Stimulated activated CD8-positive, alpha-beta memory T cell treated with anti-CD3 and anti-CD28 coated beads, Interleukin-7, amount 100 ng/mL, for 4 hours (primary cell): Measurements from ENCODE around the gene YTHDF1.
"Not testable (repeated sequence)": the region's sequence is repeated elsewhere in the genome, so short reads cannot be mapped to it uniquely, and the experiment has no call there.

Experiments
- DNase-seq, 2 donors: peaks; one replicate each; pipeline ENCODE4 v3.0.0-alpha.2; 2020; ENCODE audit warnings: low read depth in 2 of 2

Gene YTHDF1

DNA sequence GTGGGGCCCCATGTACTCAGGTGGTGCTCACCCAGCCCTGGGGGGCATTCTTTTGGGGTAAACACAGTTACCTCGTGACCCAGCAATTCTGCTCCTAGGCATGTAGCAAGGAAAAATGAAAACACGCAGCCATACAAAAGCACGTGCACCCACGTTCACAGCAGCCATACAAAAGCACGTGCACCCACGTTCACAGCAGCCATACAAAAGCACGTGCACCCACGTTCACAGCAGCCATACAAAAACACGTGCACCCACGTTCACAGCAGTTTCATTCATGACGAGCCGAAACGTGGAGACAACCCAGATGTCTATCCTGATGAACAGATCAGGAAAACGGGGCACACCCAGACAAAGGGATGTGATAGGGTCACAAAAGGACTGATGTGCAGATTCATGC, 57.1 kb downstream of the YTHDF1 start:
- no peak for DNase-seq

DNA sequence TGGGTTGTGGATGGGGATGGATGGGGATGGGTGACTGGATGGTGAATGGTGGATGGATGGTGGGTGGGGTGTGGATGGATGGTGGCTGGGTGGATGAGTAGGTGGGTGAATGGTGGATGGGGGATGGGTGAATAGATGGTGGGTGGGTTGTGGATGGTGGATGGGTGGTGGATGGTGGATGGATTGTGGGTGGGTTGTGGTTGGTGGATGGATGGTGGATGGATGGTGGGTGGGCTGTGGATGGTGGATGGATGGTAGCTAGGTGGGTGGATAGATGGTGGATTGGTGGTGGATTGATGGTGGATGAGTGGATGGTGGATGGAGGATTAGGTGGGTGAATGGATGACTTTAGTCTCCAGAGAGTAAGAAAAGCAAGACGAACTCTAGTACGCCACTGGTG, 57.6 kb downstream of the YTHDF1 start:
- no peak for DNase-seq

DNA sequence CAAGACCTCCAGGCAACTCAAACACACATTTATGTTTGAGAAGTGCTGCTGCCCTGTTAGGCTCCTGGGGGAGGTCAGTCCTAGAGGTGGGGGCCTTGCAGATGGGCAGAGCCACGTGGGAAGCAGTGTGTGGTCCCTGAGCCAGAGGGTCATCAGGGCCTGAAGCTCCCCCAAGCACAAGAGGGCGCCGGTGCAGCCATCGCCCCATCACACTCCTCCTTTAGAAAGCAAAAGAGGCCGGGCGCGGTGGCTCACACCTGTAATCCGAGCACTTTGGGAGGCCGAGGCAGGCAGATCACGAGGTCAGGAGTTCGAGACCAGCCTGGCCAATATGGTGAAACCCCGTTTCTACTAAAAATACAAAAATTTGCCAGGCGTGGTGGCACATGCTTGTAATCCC, 58.5 kb downstream of the YTHDF1 start:
- DNase-seq = not testable (repeated sequence)

DNA sequence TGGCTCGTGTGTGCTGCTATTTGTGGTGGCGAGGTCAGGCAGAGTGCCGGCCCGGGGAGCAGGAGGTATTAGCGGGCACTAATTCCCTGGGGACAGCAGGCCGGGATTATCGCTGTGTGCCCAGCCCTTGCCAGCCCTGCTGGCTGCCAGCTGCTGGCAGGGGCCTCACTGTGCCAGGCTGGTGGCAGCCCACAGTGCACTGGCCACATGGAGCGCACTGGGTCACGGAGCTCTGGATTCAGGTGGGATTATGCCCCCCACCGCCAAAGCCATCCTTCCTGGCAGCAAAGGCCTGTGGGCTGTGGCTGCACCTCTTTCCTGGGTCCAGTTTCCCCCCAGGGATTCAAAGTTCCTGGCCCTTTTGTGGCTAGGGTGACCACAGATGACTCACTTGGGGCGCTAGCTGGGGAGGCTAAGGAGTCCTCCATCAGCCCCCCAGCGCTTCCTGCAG, 59.7 kb downstream of the YTHDF1 start:
- DNase-seq = no peak

DNA sequence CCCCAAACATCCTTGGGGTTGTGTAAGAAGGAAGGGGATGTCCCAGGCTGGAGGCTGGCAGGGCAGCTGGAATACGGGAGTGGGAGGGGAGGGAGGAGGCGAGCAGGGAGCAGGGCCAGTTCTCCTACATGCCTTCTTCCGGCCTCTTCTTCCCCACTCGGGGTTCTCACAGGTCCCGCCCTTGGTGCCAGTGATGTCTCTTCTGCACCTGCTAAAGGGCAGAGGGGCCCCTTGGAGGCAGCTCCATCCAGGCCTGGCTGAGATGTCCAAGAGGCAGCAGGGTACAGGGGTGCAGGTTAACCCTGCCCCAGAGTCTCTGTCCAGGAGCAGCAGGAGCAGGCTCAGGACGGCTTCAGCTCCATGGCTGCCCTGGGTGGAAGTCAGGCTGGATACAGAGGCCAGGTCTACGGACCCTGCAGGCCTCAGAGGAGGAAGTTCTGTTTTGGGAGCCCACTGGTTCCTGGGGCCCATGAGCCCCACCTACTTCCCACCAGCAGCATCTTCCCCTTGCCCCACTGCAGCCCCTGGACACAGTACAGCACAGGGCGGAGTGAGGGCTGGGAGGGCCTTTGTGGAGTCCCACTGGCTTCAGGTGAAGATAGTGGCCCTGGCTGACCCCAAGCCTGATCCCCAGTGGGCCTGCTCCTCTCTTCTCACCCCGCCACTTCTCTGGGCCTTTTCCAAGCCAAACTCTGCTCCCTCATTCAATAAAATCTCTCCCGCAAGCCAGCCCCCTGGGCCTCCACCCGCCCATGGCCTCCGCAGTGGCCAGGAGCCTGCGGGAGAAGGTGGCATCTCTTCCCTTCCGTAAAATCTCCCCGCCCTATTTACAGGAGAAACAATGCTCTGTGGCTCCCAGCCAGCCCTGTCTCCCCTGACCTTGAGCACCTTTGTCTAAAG, 60.4 kb downstream of the YTHDF1 start:
- DNase-seq = no peak

DNA sequence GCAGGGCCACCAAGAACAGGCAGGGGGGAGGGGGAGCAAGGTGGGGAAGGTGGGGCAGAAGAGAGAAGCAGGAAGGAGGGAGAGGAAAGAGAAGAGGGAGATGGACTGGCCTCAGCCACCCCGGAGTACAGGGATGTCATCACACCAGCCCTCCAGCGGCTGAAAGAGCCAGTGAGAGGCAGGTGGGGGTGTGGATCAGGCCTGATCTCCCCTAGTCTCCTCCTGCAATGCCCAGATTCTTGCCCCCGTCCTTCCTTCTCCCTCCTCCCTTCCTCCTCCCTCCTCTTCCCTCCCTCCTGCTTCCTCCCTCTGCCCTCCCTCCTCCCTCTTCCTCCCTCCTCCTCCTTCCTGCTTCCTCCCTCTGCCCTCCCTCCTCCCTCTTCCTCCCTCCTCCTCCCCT, 61.5 kb downstream of the YTHDF1 start:
- no peak for DNase-seq

GRCh38 chr20:63153254-63154221, 62.4 kb downstream of the YTHDF1 start:
- DNase-seq = no peak

GRCh38 chr20:63152322-63153253, 63.3 kb downstream of the YTHDF1 start:
- DNase-seq = no peak

- no peak for DNase-seq
Measured at GRCh38 chr20:63151554-63152321, 64.2 kb downstream of the YTHDF1 start.

DNA sequence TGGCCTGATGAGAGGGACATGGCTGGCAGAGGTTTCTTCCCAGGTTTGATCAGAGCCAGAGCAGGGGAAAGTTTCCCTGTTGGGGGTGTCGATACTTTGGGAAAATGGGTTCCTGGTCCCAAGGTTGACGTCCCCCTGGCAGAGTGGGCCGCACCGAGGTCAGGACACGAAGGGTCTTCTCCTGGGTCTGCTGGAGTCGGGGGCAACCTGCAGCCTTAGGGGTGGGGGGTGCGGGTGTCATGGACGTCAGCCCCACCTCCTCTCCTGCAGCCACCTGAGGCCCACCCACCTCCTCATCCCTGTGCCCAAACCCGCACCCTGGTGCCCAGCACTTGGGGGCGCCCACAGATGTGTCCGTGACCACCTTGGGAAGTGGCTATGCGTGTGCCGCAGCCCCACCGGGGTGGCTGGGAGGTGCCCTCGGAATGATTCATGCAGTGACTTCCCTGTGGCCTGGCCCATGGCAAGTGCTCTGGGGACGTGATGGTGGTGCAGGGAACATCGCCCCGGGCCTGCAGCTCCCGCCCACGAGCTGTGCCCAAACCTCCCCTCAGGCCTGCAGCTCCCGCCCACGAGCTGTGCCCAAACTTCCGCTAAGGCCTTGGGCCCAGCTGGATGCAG, 64.9 kb downstream of the YTHDF1 start:
- no peak for DNase-seq

GRCh38 chr20:63150391-63150898, 65.5 kb downstream of the YTHDF1 start:
- no peak for DNase-seq

GRCh38 chr20:63149531-63150192, 66.3 kb downstream of the YTHDF1 start:
- no peak for DNase-seq

DNA sequence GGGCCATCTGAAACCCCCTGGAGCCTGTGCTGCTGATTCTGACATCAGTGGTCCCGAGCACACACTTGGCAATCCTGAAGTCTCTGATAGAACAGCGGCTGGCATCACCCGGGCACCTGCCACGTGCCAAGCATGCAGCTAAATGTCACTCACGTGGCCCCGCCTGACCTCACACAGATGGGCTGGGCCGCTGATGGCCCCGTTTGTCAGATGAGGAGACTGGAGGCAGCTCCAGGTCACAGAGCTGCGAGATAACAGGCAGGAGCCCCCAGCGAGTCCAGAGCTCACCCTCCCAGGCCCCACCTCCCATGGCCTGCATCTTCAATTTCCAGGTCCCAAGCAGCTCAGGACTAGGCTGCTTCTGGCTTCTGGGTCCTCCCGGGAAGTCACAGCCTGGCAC, 67.2 kb downstream of the YTHDF1 start:
- no peak for DNase-seq

GRCh38 chr20:63147532-63147931, 68.4 kb downstream of the YTHDF1 start:
- no peak for DNase-seq
